ENCODE data around the gene S1PR3.

DNA sequence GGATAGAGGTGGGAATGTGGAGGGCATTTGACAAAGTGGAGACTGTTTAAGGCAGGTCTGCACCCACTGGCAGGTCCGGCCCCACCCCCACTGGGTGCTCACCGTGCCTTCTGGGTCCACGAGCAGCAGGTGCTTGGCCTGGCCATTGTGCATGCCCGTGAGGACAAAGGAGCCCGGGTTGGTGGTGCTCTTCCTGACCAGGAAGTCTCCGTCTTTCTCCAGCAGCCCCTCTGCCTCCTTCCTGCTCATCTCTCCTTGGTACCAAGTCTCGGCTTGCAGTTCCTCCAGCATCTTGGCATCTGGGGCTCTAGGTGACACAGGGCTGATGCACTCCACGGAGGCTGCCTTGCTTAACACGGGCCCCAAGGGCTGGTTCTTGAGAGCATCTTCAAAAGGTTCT, 46.6 kb downstream of the S1PR3 start:
- TF ChIP-seq, protein P1, sequence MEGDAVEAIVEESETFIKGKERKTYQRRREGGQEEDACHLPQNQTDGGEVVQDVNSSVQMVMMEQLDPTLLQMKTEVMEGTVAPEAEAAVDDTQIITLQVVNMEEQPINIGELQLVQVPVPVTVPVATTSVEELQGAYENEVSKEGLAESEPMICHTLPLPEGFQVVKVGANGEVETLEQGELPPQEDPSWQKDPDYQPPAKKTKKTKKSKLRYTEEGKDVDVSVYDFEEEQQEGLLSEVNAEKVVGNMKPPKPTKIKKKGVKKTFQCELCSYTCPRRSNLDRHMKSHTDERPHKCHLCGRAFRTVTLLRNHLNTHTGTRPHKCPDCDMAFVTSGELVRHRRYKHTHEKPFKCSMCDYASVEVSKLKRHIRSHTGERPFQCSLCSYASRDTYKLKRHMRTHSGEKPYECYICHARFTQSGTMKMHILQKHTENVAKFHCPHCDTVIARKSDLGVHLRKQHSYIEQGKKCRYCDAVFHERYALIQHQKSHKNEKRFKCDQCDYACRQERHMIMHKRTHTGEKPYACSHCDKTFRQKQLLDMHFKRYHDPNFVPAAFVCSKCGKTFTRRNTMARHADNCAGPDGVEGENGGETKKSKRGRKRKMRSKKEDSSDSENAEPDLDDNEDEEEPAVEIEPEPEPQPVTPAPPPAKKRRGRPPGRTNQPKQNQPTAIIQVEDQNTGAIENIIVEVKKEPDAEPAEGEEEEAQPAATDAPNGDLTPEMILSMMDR (IDR thresholded peaks at IDR 0.05; ENCODE audit: low read depth, low read length, poor library complexity, severe bottlenecking), result no peak
- TF ChIP-seq EZH2phosphoT487 (IDR thresholded peaks at IDR 0.05; ENCODE audit: borderline replicate concordance, low read length), result no peak
